Activated gamma-delta T cell treated with anti-CD3 and anti-CD28 coated beads, Interleukin-2, amount 50 U/mL, for 16 hours (primary cell): ENCODE results near the gene GABBR2.

Experiments
- DNase-seq: peaks from one replicate; pipeline ENCODE4 v3.0.0-alpha.2; 2020; ENCODE audit warnings: low read depth

GABBR2 gene

DNA sequence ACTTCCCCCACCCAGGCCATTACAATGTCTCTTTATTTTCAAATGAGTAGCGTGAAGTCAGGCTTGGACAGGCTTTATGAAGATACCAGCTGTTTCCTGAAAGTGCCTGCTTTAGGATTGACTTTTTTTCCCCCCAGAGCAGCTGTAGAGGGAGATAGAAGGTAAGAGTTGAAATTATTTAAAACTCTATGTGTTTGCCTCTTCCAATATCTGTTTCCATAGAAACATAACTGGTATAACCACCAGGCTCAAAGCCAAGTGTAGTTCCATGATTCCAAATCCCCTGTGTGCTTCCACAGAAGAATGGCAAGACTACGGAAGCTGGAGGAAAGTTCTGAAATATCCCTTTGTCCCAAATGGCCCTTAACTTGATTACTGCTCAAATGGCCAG is 365.9 kb downstream of the GABBR2 start:
- DNase-seq: no peak

DNA sequence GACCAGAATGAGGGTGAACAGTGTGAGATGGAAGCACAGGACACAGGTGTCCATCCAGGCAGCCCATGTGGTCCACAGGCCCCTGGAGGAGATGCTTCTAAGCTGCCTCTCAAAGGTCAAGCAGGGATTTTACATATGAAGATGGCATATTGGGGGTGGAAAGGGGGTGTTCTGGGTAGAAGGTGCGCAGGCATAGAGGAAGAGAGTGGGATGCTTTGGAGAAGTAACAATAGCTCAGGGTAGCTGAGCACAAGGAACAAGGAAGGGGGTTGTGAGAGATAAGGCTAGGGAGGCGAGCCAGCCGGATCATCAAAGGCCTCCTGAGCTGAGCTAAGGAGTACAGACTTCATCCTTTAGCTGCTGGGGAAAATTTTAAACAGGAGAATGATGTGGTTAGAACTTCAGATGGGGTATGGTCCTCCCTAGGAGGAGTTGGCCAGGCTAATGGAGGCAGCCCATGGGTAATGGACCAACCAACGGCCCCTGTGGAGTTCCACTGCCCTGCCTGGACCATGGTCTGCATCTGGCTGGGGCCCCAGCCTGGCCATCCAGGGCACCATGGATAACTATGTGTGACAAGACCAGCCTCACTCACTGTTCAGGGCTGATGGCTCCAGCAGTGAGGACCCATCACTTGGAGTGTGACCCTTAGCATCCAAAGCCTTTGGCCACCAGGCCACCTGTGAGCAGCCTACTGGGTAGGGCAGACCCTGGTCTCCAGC is 366.5 kb downstream of the GABBR2 start:
- no peak for DNase-seq

DNA sequence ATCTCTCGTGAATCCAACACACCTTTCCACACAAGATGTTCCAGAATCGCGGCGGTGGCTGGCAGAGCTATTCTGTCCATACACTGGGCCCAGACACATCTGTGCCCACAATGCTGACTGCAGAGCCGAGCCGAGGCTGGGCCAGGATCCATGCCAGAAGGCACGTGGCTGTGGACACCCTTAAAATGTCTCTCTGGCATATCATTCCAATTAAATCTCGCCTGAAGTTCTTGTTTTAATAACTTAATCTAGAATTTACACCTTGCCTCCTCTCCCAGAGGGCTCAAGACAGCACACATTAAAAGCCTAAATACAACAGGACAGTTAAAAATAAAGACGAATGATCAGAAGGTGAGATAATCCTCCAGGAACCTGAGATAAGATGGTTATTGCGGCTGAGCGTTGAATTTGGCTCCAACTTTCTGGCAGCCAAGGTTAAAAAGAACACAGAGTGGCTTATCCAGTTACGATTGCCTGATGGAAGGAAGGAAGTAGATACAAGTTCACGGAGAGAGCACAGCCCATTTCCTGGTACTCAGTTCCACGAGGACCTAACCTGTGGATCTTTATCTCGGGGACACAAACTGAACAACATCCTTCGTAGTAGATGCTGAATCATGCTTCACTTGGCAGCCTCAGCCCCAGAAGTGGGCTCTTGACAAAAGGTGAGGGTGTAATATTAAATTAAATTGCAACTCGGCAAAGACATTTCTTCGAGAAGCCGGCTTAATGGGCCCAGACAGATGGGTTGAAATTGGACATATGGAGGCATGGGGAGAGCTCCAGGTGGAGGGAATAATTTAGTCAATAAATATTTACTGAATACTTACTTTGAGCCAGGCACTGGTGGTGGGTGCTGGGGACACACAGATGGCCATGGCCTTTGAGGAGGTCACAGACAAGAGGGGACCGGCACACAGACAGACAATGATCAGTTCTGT is 367.3 kb downstream of the GABBR2 start:
- DNase-seq: no peak

DNA sequence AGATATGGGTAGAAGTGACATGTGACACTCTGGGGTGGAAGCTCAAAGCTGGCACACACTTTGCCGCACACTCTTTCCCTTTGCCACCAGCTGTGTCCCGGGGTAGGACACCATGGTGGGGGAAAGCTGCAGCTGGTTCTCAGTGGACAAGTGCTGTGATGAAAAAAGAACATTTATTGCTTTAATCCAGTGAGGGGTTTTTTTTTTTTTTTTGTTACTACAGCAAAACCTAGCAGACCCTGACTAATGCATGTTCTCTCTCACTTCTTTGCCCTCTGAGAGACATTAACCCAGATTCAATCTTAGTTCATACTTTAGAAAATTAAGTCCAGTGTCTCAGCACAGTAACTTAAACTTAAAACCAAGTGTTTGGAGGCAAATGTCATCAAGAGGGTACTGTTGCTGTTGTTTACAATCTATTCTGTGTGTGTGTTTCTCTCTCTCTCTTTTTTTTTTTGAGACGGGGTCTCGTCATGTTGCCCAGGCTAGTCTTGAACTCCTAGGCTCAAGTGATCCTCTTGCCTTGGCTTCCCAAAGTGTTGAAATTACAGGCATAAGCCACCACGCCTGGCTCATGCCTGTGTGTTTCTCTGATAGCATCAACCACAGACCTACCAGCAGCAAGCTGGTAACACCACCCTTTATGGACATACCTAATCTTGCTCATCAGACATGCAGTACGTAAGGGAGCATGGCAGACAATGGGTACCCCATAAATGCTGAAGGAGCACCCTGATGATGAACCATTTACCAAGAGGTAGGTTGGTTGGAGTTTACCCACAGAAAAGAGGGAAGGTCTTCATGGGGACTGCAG is 368.5 kb downstream of the GABBR2 start:
- no peak for DNase-seq

DNA sequence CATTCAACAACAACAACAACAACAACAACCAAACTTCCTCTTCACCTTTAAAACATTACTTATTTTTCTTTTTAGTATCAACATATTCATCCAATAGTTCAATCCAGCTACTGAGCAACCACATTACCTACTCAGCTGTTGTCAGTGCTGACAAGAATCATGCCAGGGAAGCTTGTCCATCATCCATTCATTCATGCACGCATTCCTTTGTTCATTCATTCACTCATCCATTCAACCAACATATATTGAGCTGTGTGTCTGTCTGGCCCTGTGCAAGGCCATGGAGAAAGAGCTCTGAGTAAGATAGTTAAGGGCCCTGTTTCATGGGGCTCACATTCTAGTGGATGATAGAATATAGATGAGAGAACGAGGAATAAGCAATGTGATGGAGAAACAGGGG is 373.1 kb downstream of the GABBR2 start:
- no peak for DNase-seq

DNA sequence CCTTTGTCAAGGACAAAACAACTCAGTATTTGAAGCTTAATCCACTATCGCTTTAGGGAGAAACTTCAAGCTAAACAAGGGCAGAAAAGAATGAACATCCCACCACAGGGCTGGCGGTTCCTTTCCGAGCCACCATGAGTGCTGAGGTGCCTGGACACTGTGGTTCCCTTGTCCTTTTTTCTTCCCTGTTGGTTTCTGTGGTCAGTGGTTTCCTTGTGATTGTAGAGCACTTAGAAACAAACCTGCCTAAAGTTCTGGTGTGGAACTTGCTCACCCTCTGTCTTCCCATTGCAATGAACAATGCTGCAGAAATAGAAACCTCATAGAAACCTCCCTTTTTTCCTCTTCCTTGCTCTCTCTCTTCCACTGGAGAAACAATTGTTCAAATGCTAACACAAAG is 373.9 kb downstream of the GABBR2 start:
- no peak for DNase-seq

DNA sequence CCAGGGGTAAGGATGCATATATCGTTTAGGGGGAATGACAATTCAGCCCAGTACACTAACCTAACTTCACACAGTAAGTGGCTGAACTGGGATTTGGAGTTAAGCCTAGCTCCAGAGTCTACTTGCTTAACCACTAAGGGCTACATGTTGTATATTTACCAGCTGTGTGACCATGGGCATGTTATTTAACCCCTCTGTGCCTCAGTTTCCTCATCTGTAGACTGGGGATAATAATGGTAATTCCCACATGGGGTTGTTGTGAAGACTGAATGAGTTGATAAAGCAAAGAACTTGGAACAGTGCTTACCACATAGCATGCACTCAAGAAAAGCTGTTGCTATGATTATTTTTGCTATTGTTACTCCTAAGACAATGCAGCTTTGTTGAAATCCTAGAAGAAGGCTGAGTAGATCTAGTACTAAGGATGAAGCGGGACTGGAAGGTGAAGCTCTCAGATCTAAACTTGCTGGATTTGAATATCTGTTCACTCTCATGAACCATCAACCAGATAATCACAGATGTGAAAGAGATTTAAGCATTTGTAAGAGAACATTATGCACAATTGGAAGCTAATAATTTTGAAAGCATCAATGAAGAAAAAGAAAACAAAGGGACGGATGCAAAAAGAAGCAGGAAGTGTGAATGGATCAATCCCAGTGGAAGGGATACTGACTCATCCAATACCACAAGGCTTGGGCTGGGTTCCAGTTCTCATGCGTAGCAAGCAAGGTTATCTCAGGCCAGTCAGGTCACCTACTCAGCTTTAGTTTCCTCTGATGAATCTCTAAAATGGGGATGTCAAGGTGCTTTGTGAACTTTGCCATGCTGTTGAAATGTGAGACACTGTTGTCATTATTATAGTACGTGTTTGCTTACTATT is 374.8 kb downstream of the GABBR2 start:
- no peak for DNase-seq

DNA sequence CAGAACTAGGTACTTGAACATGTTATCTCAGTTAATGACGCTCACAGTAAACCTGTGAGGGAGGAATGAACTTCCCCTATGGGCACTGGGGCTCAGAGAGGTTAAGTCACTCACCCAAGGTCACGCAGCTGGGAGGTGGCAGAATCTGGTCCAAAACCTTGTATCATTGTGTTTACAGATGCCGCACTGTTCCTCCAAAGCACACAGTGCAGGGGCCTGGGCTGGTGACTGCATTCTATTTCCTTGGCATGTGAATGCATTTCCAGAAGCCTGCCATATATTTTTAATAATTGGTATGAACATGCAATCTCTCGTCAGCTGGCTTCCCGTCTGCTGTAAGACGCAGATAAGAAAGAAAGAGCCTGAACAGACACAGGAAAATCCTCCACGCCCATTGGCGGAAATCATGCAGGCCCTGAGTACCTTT is 376.3 kb downstream of the GABBR2 start:
- DNase-seq: no peak

DNA sequence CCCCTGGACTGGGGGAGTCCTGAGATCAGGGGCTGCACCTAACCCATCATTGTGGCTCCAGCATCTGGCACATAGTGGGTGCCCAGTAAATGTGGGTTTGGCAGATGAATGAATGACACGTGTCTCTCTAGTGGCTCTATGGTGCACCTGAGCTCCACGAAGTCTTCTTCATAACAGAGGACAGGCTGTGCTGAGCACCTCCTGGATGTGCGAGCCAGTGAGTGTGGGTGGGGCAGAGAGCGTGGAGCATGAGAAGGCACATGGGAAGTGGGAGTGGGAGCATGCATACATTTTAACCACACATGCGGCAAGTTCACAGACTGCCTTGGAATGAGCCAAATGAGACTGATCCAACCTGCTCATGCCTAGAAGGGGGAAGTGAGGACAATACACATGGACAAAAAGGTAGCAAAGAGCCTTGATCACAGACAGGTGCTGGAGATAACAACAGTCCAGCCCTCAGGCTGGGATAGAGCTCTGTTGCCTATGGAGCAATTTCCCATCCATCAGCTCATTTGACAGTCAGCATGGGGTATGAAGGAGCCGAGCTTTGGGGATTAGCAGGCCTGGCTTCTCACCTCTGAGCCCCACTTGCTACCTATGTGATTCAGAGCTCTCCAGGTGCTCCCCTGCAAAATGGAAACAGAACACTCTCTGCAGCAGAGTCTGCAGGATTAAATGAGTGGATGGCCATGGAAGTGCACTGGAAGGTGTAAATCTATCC is 377.0 kb downstream of the GABBR2 start:
- DNase-seq: no peak

DNA sequence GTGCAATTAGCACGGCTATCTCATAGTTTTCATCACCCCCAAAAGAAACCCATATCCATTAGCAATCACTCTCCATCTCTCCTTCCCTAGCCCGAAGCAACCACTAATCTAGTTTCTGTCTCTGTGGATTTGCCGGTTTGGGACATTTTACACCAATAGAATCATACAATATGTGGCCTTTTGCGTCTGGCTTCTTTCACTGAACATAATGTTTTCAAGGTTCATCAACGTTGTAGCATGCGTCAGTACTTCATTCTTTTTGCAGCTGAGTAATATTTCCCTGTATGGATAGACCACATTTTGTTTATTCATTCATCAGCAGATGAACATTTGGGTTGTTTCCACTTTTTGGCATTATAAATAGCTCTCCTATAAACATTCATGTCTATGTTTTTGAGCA is 377.9 kb downstream of the GABBR2 start:
- DNase-seq: no peak

DNA sequence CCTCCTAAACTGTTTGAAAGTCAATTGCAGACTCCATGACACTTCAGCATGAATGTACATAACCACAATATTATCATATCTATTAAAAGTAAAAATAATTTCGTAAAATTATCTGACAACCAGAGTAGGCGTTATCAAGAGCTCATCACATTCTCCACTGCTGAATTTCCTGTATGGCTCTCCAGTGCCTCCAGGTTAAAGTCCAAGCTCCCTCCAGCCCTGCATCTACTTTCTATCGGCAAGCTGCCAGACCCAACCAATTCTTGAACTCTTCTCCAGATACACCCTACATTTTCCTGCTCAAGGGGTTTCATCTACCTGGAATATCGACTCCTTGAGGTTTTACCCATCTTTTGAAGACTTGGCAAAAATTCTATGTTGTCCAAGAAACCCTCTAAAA is 378.8 kb downstream of the GABBR2 start:
- DNase-seq: no peak

DNA sequence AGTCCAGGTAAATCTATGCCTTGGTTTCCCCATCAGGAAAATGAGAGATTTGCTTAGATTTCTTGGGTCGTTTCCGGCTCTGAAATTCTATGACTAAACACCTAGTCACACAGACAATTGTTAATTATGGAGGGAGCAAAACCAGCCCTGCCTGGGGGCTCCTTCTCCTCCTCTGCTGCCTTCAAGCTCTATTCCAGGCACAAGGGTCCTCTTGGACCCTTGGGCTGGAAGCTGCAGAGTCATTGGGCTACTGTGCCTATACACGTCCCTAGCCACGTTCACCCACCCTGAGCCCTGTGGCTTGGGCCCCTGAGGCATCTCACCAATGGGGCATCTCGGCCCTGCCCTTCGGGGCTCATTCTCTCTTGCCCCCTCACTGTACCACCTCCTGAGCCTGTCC is 379.5 kb downstream of the GABBR2 start:
- DNase-seq: no peak

DNA sequence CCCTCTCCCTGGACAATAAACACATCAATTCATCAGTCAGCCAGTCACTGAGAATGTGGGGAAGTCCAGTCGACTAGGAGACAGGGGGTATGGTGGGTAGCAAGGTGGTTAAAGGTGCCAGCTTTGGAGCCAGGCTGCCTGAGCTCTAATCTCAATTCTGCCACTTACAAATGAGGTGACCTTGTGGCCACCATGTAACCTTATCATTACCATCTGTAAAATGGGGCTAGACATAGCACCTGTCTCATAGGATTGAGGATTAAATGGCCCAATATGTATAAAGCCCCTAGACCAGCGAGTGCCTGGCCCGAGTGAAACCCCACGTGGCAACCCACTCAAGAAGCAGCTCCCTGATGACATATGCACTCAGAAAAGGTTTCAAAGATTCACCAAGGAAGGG is 380.0 kb downstream of the GABBR2 start:
- no peak for DNase-seq

DNA sequence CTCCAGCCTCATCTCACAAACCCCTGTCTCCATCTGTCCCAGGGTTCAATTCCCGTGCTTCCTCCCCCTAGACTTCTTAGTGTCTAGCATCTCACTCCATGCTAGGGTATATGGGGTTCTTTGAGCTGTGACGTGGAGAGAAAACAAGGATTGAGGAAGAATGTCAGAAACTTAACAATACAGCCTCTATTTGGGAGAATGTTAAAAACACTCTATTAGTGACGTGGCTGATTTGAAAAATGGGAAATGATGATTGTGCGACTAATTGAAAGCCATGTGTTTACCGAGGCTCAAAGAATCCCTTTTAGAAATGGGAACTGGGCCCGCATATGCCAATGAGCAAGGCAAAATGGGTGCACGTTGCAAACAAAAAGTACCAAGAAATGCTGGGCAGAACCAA is 380.6 kb downstream of the GABBR2 start:
- no peak for DNase-seq

DNA sequence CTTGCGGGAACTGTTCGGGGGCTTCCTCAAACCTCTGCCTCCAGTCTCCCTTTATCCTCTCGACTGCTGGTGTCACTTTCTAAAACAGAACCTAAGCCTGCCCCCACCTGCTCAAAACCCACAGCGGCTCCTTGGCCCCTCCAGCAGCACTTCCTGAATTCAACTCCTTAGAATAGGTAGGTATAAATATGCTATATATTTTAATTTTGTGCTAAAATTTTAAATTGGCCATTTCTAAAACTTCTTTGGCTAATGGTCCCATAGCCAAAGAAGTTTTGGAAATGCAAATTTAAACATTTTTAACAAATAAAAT is 381.5 kb downstream of the GABBR2 start:
- DNase-seq: no peak

DNA sequence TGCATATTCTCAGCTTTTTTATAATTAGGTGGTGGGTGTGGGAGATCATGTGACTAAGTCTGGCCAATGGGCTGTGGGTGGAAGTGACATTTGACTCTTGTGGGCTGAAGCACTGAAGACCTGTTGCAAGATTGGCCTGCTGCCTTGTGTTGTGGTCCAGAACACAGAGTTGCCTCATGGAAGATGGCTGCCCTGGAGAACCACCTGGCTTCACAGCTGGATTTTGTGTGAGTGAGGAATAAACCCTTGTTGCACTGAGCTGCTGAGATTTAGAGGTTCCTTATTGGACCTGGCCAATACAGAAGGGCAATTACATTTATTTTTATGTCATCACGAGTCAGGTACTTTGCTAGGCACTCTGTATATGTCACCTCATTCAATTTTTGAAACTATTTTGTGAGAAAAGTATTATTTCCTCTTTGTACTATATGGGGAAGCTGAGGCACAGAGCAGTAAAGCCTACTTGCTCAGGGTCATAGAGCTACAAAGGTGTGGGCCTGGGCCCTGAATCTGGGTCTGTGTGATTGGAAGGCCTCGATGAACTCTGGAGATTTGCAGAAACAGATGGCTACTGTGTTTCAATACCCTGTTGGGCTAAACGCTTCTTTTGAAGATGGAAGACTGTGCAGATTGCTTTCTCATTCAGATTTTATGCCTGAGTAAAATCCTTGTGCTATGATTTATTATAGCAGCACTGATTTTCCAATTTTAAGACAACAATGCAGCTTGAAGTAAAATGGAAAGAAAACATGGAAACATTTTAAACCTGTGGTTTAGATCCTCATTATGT is 382.1 kb downstream of the GABBR2 start:
- no peak for DNase-seq

DNA sequence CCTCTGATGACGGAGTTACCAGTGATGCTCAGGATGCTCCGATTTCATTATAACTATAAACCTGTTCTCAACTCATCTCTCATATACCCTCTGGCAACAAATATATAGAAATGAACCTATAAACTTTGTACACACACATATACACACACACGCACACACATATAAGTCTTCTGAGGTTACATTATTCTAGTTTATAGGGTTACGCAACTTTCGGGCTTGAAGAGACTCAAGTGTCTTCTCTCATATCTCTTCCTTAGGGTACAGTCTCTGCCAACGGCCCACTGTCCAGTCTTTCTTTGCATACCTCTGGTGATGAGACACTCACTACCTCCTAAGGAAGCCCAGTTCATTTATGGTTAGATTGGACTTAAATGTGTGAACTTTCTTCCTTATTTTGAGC is 383.9 kb downstream of the GABBR2 start:
- no peak for DNase-seq

DNA sequence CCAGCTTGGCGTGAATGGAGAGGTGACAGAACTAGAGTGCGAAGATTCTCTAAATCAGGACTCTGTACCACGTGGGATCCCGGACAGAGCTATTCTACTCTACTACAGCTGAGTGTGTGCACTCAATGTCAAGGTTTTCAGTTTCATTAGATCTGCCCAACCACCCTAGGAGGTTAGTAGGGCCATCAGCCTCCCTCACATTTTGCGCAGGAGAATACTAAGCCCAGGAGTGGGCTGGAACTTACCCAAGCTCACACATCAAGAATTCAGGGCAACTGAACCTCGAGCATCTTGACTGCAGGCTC is 385.0 kb downstream of the GABBR2 start:
- DNase-seq: no peak

DNA sequence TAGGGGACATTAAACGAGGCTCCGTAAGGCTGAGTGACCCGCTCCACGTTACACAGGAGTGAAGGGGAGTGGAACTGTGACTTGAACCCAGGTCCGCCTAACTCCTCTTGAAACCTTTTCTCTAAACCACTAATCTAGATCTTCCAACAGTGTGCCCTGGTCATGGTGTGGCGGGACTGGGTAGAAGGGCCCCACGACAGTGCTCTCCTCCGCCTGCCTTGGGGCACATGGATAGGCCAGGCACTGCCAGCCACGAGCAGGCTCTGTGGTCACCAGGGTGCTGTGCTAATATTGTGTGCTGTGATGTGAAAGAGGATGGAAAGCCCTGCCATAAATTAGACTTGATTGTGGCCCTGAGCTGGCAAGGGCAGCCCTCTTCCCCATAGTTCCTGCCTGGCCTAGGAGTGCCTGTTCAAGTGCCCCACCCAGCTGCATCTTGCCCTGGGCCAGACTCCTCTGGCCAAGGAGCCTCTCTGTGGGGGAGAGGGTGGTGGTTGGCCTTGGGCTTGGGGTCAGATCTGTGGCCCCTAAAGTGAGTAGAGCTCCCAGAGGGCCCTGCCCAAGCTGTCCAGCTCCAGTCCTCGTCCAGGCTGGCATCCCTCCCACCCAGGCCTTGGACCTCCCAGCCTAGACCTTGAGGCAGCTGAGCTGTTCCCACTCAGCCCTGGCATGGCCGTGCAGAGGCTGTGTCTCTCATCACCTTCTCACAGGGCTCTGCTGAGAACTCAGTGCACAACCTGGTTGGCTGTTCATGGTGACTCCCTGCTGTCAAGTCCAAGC is 385.5 kb downstream of the GABBR2 start:
- DNase-seq: no peak

DNA sequence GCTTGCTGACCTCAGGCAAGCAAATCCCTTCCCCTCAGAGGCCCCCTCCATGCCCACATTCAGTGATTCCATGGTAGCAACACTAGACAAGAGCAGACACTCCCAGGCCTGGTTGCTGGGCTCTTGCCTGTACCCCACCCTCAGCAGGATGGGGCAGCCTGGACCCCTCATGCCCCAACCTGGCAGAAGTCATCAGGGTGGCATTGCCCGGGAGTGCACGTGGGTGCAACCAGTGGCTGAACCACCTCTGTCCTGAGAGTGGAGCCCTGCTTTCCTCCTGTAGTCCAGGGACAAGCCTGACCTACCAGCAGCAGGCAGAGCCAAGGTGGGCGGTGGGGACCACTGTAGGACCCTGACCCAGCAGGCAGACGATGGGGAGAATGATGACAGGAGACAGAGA is 387.5 kb downstream of the GABBR2 start:
- no peak for DNase-seq
